ENCODE results near the gene VSTM1. TPM values are rescaled to one million over a fixed set of nuclear protein-coding genes. Genes with fewer than 3 reads are reported as not detected.

Gene VSTM1
- total and polyA plus RNA-seq, 2 of the 4 experiments (the other 2 are of a cell fraction) = not detected

DNA sequence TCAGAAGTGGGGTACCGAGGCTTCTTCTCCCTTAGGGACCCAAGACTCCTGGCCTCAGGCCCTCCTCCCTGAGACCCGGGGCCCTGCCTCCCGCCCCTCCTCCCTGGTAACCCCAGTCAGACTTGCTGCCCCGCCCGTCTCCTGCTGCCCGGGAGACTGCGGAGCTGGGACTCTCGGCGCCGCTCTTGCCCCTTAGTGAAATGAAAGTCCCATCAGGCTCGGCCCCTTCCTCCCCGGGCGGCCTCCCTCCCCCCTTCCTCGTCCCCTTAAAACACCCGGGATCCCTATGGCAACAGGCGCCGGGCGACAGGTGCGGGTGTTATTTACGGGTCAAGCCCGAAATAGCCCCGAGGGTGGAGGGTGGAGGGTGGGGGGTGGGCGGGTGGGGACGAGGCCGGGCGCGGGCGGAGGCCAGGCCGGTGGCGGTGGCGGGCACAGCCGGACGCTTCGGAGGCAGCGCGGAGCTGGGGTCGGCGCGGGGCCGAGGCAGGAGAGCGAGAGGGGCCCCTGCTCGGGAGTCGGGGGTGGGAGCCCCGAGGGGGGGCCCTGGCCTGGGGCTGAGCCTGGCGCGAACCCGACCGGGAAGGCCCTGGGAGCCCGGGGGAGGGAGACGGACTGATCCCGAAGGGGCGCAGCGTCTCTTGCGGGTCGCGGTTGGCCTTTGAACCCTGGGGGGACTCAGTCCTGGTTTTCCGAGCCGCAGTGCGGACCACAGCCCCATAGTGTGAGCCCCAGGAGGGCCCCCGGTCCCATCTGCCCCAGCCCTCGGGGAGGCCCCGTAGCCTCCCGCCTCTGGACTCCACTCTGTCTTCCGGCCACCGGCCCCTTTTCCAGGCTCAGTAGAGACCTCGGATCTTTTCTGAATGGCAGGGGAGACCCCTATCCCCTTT is 72.2 kb downstream of the VSTM1 start, which contains the start of gene CACNG6:
Gene CACNG6 (plus strand): TSS at position 414 of the 890 bp plus-strand sequence. CDS start 1,241 bp downstream, outside the sequence.
- H3K27ac ChIP-seq (ENCODE audit: insufficient read depth, low read length) = no peak within 1 kb of the TSS

More for the DNA sequence above, 72.2 kb downstream of the VSTM1 start, which contains the start of gene CACNG6:
- Histone ChIP-seq H3K4ac (ENCODE audit: low read depth, low read length) (no peak within 1 kb of the TSS), H3K79me1 (ENCODE audit: low read depth in 1 of 2, low read length in 2 of 2) (no peaks in the 10 kb centered on the region), H2BK120ac (ENCODE audit: low read depth, low read length) (no peak within 1 kb of the TSS), H3K18ac (ENCODE audit: low read depth, low read length) (no peak within 1 kb of the TSS), H3K4me2 (ENCODE audit: low read depth, low read length) (no peak within 1 kb of the TSS; the same call in 1 of the 2 replicates), H4K91ac (ENCODE audit: insufficient read depth, low read depth, low read length) (no peak within 1 kb of the TSS), H3K23ac (ENCODE audit: low read depth, low read length) (no peak within 1 kb of the TSS), H4K8ac (ENCODE audit: low read depth in 2 of 2, low read length in 2 of 2) (no peak within 1 kb of the TSS), H2BK15ac (ENCODE audit: low read depth, low read length) (no peak within 1 kb of the TSS), H3K14ac (replicated peaks; ENCODE audit: low read depth, low read length) (no peak within 1 kb of the TSS), H2BK5ac (ENCODE audit: low read depth, low read length, poor library complexity, severe bottlenecking) (no peak within 1 kb of the TSS), H2AK5ac (ENCODE audit: low read depth, low read length) (no peak within 1 kb of the TSS), H4K5ac (ENCODE audit: low read depth, low read length) (no peak within 1 kb of the TSS), H2BK20ac (ENCODE audit: low read depth, low read length) (no peak within 1 kb of the TSS), H4K20me1 (ENCODE audit: insufficient read depth, low read length) (no peaks in the 10 kb centered on the region), H3K4me3 (ENCODE audit: insufficient read depth, low read depth, low read length) (peak within 1 kb of the TSS; percentile 25), H2AK9ac (replicated peaks; ENCODE audit: low read depth, low read length, poor library complexity) (no peak within 1 kb of the TSS), H2AFZ (replicated peaks; ENCODE audit: low read length, poor library complexity) (peak within 1 kb of the TSS; percentile 80), H3K36me3 (ENCODE audit: control insufficient read depth, insufficient read depth, low read length) (no peaks in the 10 kb centered on the region), H3K9me3 (ENCODE audit: control insufficient read depth, insufficient read depth, low read length) (no peaks in the 10 kb centered on the region), H3K9ac (ENCODE audit: low read depth, low read length) (no peak within 1 kb of the TSS), H3K4me1 (ENCODE audit: control insufficient read depth, insufficient read depth, low read length) (no peaks in the 10 kb centered on the region), H3K56ac (ENCODE audit: extremely low read depth, insufficient read depth, low read length) (no peak within 1 kb of the TSS), H3K27me3 (ENCODE audit: control insufficient read depth, insufficient read depth, low read length) (peaks cover 32% of the 10 kb centered on the region; the same call in 1 of the 2 replicates), H3K9me1 (ENCODE audit: insufficient read depth, low read length) (no peaks in the 10 kb centered on the region)
- ChIA-PET CTCF (no interaction called here), POLR2A (ENCODE audit: unreplicated experiment) (no interaction called here)
- DNase-seq (no peak), ATAC-seq (ENCODE audit: low read depth) (peak; percentile 69)
- dilution Hi-C loops (cut with HindIII; ENCODE audit: low sequenced_read_pairs, unreplicated experiment) = no loop called here
- TF ChIP-seq RAD21 (IDR thresholded peaks at IDR 0.05; ENCODE audit: low read length) = no peak
- TF ChIP-seq RCOR1 (IDR thresholded peaks at IDR 0.05; ENCODE audit: insufficient replicate concordance, low read length) = no peak
- in situ Hi-C loops (cut with MboI; ENCODE audit: low sequenced_read_pairs) = no loop called here
- intact Hi-C loops (cut with micrococcal nuclease) = no loop called here
- 22% methylated on average over 17 of the region's 66 CpGs; no CpG with 5 or more reads in 1 of the 2 experiments for WGBS, 2 experiments (ENCODE audit: extremely low coverage in 2 of 2, insufficient read length in 1 of 2)
- no TSS peak for BruUV-seq (replicated peaks)

Small RNA genes within 50 kb of the gene (microRNA-seq; reads per million reads assigned to microRNA genes)
- gene AC012314.20 (ENCODE audit: insufficient read depth, insufficient read length) = not detected

Small RNA genes within 50 kb of the gene (small RNA-seq; reads per million reads assigned to genes)
- 0 reads per million in 5 experiments for gene AC012314.20

Other genes starting within 250 kb of the VSTM1 start
- gene NLRP12, start 239.6 kb downstream of the VSTM1 start, total RNA-seq (2012; rRNA removed) = not detected in 2 replicates
- gene NLRP12, start 239.6 kb downstream of the VSTM1 start, polyA plus RNA-seq (2012; rRNA removed) = not detected in 2 replicates
- 4.8 and 5.3 TPM in 2 replicates for gene MYADM, start 196.0 kb downstream of the VSTM1 start, total RNA-seq (2012; rRNA removed)
- 96.1 and 112 TPM in 2 replicates for gene MYADM, start 196.0 kb downstream of the VSTM1 start, polyA plus RNA-seq (2012; rRNA removed)
- gene PRKCG, start 181.7 kb downstream of the VSTM1 start, total RNA-seq (2012; rRNA removed) = not detected in 2 replicates
- 0.04 TPM in 1 of 2 replicates, not detected in the other for gene PRKCG, start 181.7 kb downstream of the VSTM1 start, polyA plus RNA-seq (2012; rRNA removed)
- under 0.01 and 0.36 TPM in 2 replicates for gene CACNG7, start 154.6 kb downstream of the VSTM1 start, total RNA-seq (2012; rRNA removed)
- gene CACNG7, start 154.6 kb downstream of the VSTM1 start, polyA plus RNA-seq (2012; rRNA removed) = 6.7 and 7.7 TPM in 2 replicates
- not detected in 2 replicates for gene CACNG8, start 101.0 kb downstream of the VSTM1 start, total RNA-seq (2012; rRNA removed)
- 0.09 and 0.15 TPM in 2 replicates for gene CACNG8, start 101.0 kb downstream of the VSTM1 start, polyA plus RNA-seq (2012; rRNA removed)
- not detected in 2 replicates for gene CACNG6, start 72.3 kb downstream of the VSTM1 start, total RNA-seq (2012; rRNA removed)
- not detected in 2 replicates for gene CACNG6, start 72.3 kb downstream of the VSTM1 start, polyA plus RNA-seq (2012; rRNA removed)
- gene TARM1, start 17.5 kb upstream of the VSTM1 start, total RNA-seq (2012; rRNA removed) = not detected in 2 replicates
- not detected in 2 replicates for gene TARM1, start 17.5 kb upstream of the VSTM1 start, polyA plus RNA-seq (2012; rRNA removed)
- gene OSCAR, start 36.9 kb upstream of the VSTM1 start, total RNA-seq (2012; rRNA removed) = not detected in 2 replicates
- 0.15 and 0.23 TPM in 2 replicates for gene OSCAR, start 36.9 kb upstream of the VSTM1 start, polyA plus RNA-seq (2012; rRNA removed)
- 7.9 and 24.7 TPM in 2 replicates for gene NDUFA3, start 39.0 kb upstream of the VSTM1 start, total RNA-seq (2012; rRNA removed)
- gene NDUFA3, start 39.0 kb upstream of the VSTM1 start, polyA plus RNA-seq (2012; rRNA removed) = 85.0 and 104 TPM in 2 replicates
- 7.9 and 11.9 TPM in 2 replicates for gene TFPT, start 51.8 kb upstream of the VSTM1 start, total RNA-seq (2012; rRNA removed)
- gene TFPT, start 51.8 kb upstream of the VSTM1 start, polyA plus RNA-seq (2012; rRNA removed) = 17.1 and 20.9 TPM in 2 replicates
- gene PRPF31, start 51.9 kb upstream of the VSTM1 start, total RNA-seq (2012; rRNA removed) = 66.1 and 66.9 TPM in 2 replicates
- gene PRPF31, start 51.9 kb upstream of the VSTM1 start, polyA plus RNA-seq (2012; rRNA removed) = 54.7 and 65.4 TPM in 2 replicates
- gene CNOT3, start 73.9 kb upstream of the VSTM1 start, total RNA-seq (2012; rRNA removed) = 5.4 and 10.6 TPM in 2 replicates
- gene CNOT3, start 73.9 kb upstream of the VSTM1 start, polyA plus RNA-seq (2012; rRNA removed) = 19.9 and 26.7 TPM in 2 replicates
- 2.7 and 5.0 TPM in 2 replicates for gene LENG1, start 95.8 kb upstream of the VSTM1 start, total RNA-seq (2012; rRNA removed)
- gene LENG1, start 95.8 kb upstream of the VSTM1 start, polyA plus RNA-seq (2012; rRNA removed) = 5.3 and 6.1 TPM in 2 replicates
- gene TMC4, start 109.3 kb upstream of the VSTM1 start, total RNA-seq (2012; rRNA removed) = 0.28 and 0.72 TPM in 2 replicates
- 1.1 and 1.3 TPM in 2 replicates for gene TMC4, start 109.3 kb upstream of the VSTM1 start, polyA plus RNA-seq (2012; rRNA removed)
- gene MBOAT7, start 125.7 kb upstream of the VSTM1 start, total RNA-seq (2012; rRNA removed) = 9.2 and 11.3 TPM in 2 replicates
- 121 and 137 TPM in 2 replicates for gene MBOAT7, start 125.7 kb upstream of the VSTM1 start, polyA plus RNA-seq (2012; rRNA removed)
- 32.1 and 34.4 TPM in 2 replicates for gene TSEN34, start 127.4 kb upstream of the VSTM1 start, total RNA-seq (2012; rRNA removed)
- 69.4 and 85.4 TPM in 2 replicates for gene TSEN34, start 127.4 kb upstream of the VSTM1 start, polyA plus RNA-seq (2012; rRNA removed)
- 1,531 and 2,225 TPM in 2 replicates for gene RPS9, start 137.0 kb upstream of the VSTM1 start, total RNA-seq (2012; rRNA removed)
- gene RPS9, start 137.0 kb upstream of the VSTM1 start, polyA plus RNA-seq (2012; rRNA removed) = 2,323 and 2,588 TPM in 2 replicates
- gene LILRB3, start 159.1 kb upstream of the VSTM1 start, total RNA-seq (2012; rRNA removed) = not detected in 2 replicates
- gene LILRB3, start 159.1 kb upstream of the VSTM1 start, polyA plus RNA-seq (2012; rRNA removed) = not detected in 2 replicates
- not detected in 2 replicates for gene LILRA6, start 178.9 kb upstream of the VSTM1 start, total RNA-seq (2012; rRNA removed)
- gene LILRA6, start 178.9 kb upstream of the VSTM1 start, polyA plus RNA-seq (2012; rRNA removed) = not detected in 2 replicates
- not detected in 2 replicates for gene LILRB5, start 193.4 kb upstream of the VSTM1 start, total RNA-seq (2012; rRNA removed)
- not detected in 2 replicates for gene LILRB5, start 193.4 kb upstream of the VSTM1 start, polyA plus RNA-seq (2012; rRNA removed)
- not detected in 2 replicates for gene LILRB2, start 217.2 kb upstream of the VSTM1 start, total RNA-seq (2012; rRNA removed)
- not detected in 2 replicates for gene LILRB2, start 217.2 kb upstream of the VSTM1 start, polyA plus RNA-seq (2012; rRNA removed)
- gene LILRA5, start 249.3 kb upstream of the VSTM1 start, total RNA-seq (2012; rRNA removed) = not detected in 2 replicates
- gene LILRA5, start 249.3 kb upstream of the VSTM1 start, polyA plus RNA-seq (2012; rRNA removed) = not detected in 2 replicates